HG03342 (cell line): Measurements from ENCODE around the gene KRTAP10-12.

Experiments
- ATAC-seq: cut with Tn5 transposase; IDR thresholded peaks from one replicate; pipeline ENCODE4 v1.9.1; 2021; ENCODE audit warnings: mild to moderate bottlenecking, moderate library complexity; ENCODE audit not compliant: unreplicated experiment

Gene KRTAP10-12

GRCh38 chr21:44730951-44731579 lies 34.1 kb downstream of the KRTAP10-12 start:
- no peak for ATAC-seq

GRCh38 chr21:44732263-44732662 lies 35.3 kb downstream of the KRTAP10-12 start:
- ATAC-seq, result no peak

- ATAC-seq, result no peak
Measured at GRCh38 chr21:44732956-44733355, 36.0 kb downstream of the KRTAP10-12 start.

GRCh38 chr21:44734026-44734745 lies 37.2 kb downstream of the KRTAP10-12 start:
- ATAC-seq, result no peak

- ATAC-seq, result no peak
Measured at GRCh38 chr21:44734841-44735240, 37.9 kb downstream of the KRTAP10-12 start.

- no peak for ATAC-seq
Measured at GRCh38 chr21:44735821-44736220, 38.8 kb downstream of the KRTAP10-12 start.

- ATAC-seq, result no peak
Measured at GRCh38 chr21:44736291-44737004, 39.5 kb downstream of the KRTAP10-12 start.

- no peak for ATAC-seq
Measured at GRCh38 chr21:44737706-44738354, 40.9 kb downstream of the KRTAP10-12 start.

- ATAC-seq, result no peak
Measured at GRCh38 chr21:44738621-44739020, 41.6 kb downstream of the KRTAP10-12 start.

GRCh38 chr21:44739316-44739715 lies 42.3 kb downstream of the KRTAP10-12 start:
- no peak for ATAC-seq

GRCh38 chr21:44740742-44741141 lies 43.8 kb downstream of the KRTAP10-12 start:
- no peak for ATAC-seq

GRCh38 chr21:44741921-44742320 lies 44.9 kb downstream of the KRTAP10-12 start:
- ATAC-seq, result no peak

GRCh38 chr21:44742418-44743153 lies 45.6 kb downstream of the KRTAP10-12 start:
- no peak for ATAC-seq
